K562 (cell line): Measurements from ENCODE around the gene PSAP. TPM values are rescaled to one million over a fixed set of nuclear protein-coding genes. Genes with fewer than 3 reads are reported as not detected.

Experiments used
- BMI1 ChIP-seq: fragments of 150-350 bp; IDR thresholded peaks from 2 replicates; pipeline ENCODE4 v1.6.1; 2014; ENCODE audit warnings: low read length
- CAMTA2 ChIP-seq: fragments of 250-450 bp; sonication (Bioruptor Pico); conservative IDR thresholded peaks from 2 replicates; pipeline ENCODE4 v1.5.1; 2022
- SMARCA4 ChIP-seq: fragments of 450-650 bp; IDR thresholded peaks from 2 replicates; pipeline ENCODE4 v1.6.1; 2016
- ZNF124 ChIP-seq: sonication (generic); formaldehyde crosslinking; IDR thresholded peaks from 2 replicates; pipeline ENCODE4 v1.8.1; 2022; ENCODE audit warnings: missing genetic modification reagents
- polyA plus RNA-seq, 8 experiments: library from polyadenylated mRNA; depleted of rRNA in 4 of 8; stranded (reverse) in 5 of 8; unstranded in 3 of 8; fragments of >200 nt; fragmentation: Nextera tagmentation in 2 of 8; fragmentation: Illumina TruSeq in 1 of 8; extraction: Ambion mirVana in 2 of 8; extraction: Trizol in 1 of 8; gene quantifications; 2 replicates each; pipeline versions ENCODE4 v1.2.1 to v1.2.3, GENCODE V29; 2011 to 2014; ENCODE audit warnings: inconsistent platforms in 1 of 8, missing spikeins in 1 of 8
- total RNA-seq, 7 experiments: library from RNA; depleted of rRNA in 6 of 7; stranded (reverse); fragments of >200 nt in 6 of 7; fragmentation: Illumina TruSeq in 2 of 7; extraction: Trizol in 2 of 7; gene quantifications; 2 replicates each; pipeline versions ENCODE4 v1.2.1 to v1.2.3, GENCODE V29; 2011 to 2021; ENCODE audit warnings: low replicate concordance in 1 of 7
- TF ChIP-seq, protein P1 (sequence below): fragments of 450-650 bp; IDR thresholded peaks from 2 replicates; pipeline ENCODE4 v1.6.1; 2016; ENCODE audit warnings: mild to moderate bottlenecking, moderate library complexity

Gene PSAP
- total and polyA plus RNA-seq, 9 of the 15 experiments (the other 6 are each of a cell fraction or from before 2014, with no cell fraction given), result 245 to 700 (median 429) TPM

DNA sequence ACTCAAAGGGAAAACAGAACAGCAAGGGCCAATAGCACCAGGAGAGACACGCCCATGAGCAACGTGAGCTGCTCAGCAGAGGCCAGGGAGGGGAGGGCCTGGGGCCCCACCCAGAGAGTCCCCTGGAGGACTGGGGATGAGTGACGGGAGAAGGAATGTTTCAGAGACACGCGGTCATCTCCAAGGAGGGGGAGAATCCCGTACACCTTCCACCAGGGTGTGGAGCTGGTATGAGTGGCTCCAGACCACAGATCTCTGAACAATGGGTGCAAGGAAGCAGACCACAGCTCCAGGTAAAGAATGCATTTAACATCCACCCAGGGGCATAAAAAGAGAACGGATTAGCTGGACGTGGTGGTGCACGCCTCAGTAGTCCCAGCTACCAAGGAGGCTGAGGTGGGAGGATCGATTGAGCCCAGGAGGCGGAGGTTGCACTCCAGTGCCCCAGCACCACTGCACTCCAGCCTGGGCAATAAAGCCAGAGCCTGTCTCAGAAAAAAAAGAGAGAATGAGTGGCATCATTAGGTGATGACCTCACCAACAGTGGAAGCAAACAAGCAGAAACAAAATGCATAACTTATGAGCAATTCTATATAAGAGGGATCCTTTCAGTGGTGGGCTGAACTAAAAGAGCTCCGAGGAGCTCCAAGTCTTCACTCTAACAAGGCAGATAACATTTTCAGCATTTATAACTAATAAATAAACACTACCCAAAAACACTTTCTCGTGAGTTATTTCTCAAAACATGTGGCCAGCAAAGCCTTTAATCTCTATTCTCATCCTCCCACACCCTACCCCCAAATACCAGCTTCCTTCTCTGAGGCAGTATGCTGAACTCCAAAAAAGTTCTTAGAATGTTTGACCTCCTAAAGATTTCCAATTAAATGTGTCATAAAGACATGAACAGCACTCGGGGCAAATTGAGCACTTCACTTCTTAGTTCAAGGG lies 12.5 kb downstream of the PSAP start (continued):
- TF ChIP-seq, protein P1, sequence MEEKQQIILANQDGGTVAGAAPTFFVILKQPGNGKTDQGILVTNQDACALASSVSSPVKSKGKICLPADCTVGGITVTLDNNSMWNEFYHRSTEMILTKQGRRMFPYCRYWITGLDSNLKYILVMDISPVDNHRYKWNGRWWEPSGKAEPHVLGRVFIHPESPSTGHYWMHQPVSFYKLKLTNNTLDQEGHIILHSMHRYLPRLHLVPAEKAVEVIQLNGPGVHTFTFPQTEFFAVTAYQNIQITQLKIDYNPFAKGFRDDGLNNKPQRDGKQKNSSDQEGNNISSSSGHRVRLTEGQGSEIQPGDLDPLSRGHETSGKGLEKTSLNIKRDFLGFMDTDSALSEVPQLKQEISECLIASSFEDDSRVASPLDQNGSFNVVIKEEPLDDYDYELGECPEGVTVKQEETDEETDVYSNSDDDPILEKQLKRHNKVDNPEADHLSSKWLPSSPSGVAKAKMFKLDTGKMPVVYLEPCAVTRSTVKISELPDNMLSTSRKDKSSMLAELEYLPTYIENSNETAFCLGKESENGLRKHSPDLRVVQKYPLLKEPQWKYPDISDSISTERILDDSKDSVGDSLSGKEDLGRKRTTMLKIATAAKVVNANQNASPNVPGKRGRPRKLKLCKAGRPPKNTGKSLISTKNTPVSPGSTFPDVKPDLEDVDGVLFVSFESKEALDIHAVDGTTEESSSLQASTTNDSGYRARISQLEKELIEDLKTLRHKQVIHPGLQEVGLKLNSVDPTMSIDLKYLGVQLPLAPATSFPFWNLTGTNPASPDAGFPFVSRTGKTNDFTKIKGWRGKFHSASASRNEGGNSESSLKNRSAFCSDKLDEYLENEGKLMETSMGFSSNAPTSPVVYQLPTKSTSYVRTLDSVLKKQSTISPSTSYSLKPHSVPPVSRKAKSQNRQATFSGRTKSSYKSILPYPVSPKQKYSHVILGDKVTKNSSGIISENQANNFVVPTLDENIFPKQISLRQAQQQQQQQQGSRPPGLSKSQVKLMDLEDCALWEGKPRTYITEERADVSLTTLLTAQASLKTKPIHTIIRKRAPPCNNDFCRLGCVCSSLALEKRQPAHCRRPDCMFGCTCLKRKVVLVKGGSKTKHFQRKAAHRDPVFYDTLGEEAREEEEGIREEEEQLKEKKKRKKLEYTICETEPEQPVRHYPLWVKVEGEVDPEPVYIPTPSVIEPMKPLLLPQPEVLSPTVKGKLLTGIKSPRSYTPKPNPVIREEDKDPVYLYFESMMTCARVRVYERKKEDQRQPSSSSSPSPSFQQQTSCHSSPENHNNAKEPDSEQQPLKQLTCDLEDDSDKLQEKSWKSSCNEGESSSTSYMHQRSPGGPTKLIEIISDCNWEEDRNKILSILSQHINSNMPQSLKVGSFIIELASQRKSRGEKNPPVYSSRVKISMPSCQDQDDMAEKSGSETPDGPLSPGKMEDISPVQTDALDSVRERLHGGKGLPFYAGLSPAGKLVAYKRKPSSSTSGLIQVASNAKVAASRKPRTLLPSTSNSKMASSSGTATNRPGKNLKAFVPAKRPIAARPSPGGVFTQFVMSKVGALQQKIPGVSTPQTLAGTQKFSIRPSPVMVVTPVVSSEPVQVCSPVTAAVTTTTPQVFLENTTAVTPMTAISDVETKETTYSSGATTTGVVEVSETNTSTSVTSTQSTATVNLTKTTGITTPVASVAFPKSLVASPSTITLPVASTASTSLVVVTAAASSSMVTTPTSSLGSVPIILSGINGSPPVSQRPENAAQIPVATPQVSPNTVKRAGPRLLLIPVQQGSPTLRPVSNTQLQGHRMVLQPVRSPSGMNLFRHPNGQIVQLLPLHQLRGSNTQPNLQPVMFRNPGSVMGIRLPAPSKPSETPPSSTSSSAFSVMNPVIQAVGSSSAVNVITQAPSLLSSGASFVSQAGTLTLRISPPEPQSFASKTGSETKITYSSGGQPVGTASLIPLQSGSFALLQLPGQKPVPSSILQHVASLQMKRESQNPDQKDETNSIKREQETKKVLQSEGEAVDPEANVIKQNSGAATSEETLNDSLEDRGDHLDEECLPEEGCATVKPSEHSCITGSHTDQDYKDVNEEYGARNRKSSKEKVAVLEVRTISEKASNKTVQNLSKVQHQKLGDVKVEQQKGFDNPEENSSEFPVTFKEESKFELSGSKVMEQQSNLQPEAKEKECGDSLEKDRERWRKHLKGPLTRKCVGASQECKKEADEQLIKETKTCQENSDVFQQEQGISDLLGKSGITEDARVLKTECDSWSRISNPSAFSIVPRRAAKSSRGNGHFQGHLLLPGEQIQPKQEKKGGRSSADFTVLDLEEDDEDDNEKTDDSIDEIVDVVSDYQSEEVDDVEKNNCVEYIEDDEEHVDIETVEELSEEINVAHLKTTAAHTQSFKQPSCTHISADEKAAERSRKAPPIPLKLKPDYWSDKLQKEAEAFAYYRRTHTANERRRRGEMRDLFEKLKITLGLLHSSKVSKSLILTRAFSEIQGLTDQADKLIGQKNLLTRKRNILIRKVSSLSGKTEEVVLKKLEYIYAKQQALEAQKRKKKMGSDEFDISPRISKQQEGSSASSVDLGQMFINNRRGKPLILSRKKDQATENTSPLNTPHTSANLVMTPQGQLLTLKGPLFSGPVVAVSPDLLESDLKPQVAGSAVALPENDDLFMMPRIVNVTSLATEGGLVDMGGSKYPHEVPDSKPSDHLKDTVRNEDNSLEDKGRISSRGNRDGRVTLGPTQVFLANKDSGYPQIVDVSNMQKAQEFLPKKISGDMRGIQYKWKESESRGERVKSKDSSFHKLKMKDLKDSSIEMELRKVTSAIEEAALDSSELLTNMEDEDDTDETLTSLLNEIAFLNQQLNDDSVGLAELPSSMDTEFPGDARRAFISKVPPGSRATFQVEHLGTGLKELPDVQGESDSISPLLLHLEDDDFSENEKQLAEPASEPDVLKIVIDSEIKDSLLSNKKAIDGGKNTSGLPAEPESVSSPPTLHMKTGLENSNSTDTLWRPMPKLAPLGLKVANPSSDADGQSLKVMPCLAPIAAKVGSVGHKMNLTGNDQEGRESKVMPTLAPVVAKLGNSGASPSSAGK, result no peak
- TF ChIP-seq BMI1 (no peak), ZNF124 (CRISPR knock-in tag) (no peak), CAMTA2 (CRISPR knock-in tag) (no peak), SMARCA4 (no peak)
